Endothelial cell of coronary artery (primary cell): ENCODE data around the gene CHCHD3. TPM values are rescaled to one million over a fixed set of nuclear protein-coding genes. Genes with fewer than 3 reads are reported as not detected.

Experiments used
- total RNA-seq: library from RNA; depleted of rRNA; stranded (reverse); fragments of >200 nt; gene quantifications from 2 replicates; pipeline ENCODE4 v1.2.3, GENCODE V29; 2014

The CHCHD3 gene
- total RNA-seq, result 77.7 and 93.8 TPM in 2 replicates

DNA sequence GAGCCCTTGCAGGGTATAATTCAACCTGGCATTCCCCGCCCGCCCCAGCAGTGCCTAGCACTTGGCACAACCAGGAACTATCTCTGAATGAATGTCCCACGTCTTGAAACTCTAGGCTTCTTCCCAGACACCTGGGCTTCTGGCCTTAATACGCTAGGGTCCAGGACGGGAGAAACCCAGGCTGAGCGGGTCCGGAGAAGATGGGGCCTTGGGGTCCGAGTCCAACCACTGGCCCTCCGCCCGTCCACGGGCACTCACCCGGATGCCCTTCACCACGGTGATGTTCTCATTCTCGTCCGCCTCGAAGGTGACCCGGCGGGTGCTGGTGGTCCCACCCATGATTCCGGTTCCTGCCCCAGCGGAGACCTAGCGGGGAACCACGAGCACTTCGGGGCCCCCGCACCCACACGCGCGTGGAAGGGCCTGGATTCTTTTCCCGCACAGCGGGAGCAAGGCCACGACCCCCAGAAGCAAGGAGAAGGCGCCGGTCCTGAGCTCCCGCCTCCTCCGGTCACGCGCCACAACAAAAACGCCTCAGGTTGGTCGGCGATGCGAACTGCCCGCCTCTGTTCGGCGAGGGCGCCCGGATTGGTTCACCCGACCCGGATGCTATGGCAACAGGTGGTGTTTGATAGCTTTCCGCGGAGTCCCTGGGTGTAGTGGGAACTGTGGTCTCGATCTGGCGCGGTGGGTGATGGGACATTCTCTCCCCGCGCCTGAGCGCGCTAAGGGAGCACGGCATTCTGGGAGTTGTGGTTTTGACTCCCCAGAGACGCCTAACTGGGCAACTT, at the start of gene CHCHD3:
CHCHD3 (minus strand) TSS at position 492 of the 791 bp plus-strand sequence; CDS start at position 339, 153 bp downstream.

Other genes starting within 250 kb of the CHCHD3 start
- gene EXOC4, start 171.0 kb upstream of the CHCHD3 start, total RNA-seq, result 97.6 and 106 TPM in 2 replicates